GM13976 (cell line): ENCODE measurements around the gene TMUB1.

Experiments used
- DNase-seq: peaks from one replicate; pipeline ENCODE4 v3.0.0; 2012; ENCODE audit warnings: low spot score
- CTCF ChIP-seq: IDR thresholded peaks from 2 replicates; pipeline ENCODE4 v1.5.1; 2012; ENCODE audit warnings: borderline replicate concordance, mild to moderate bottlenecking; ENCODE audit not compliant: insufficient read depth; ENCODE audit errors: extremely low read depth, missing control alignments, control extremely low read depth
- in situ Hi-C: fragments of 300-500 bp; cut with MboI; formaldehyde crosslinking; loops from one replicate; pipeline ENCODE4 v1.12.0; 2022; ENCODE audit warnings: low sequenced_read_pairs, mixed read lengths, inconsistent platforms; ENCODE audit not compliant: unreplicated experiment

TMUB1 gene

GRCh38 chr7:151033864-151034249 is 49.4 kb downstream of the TMUB1 start:
- TF ChIP-seq CTCF: no peak
- in situ Hi-C loops: no loop called here
- DNase-seq: no peak

GRCh38 chr7:151032936-151033863 is 50.1 kb downstream of the TMUB1 start:
- in situ Hi-C loops: no loop called here
- DNase-seq: no peak
- TF ChIP-seq CTCF: no peak
